HG02571 (cell line): ENCODE data around the gene ZNF221.
"Not testable (repeated sequence)": the region's sequence is repeated elsewhere in the genome, so short reads cannot be mapped to it uniquely, and the experiment has no call there.

ENCODE experiments used
- ATAC-seq: cut with Tn5 transposase; IDR thresholded peaks from one replicate; pipeline ENCODE4 v1.9.1; 2021; ENCODE audit warnings: mild to moderate bottlenecking, moderate library complexity; ENCODE audit not compliant: unreplicated experiment

ZNF221 gene

GRCh38 chr19:43950834-43951645 lies at the start of gene ZNF221:
Gene ZNF221, plus strand, starts transcription at chr19:43951228. Its CDS starts 11,499 bp downstream, at chr19:43962727.
- ATAC-seq = peak; percentile 81

- peak; percentile 83 for ATAC-seq
Measured at GRCh38 chr19:43901395-43902390, 49.3 kb upstream of the ZNF221 start.

GRCh38 chr19:43902399-43902798 lies 48.6 kb upstream of the ZNF221 start:
- ATAC-seq = no peak

- no peak for ATAC-seq
Measured at GRCh38 chr19:43905897-43906296, 45.1 kb upstream of the ZNF221 start.

- ATAC-seq = no peak
Measured at GRCh38 chr19:43906774-43907173, 44.3 kb upstream of the ZNF221 start.

GRCh38 chr19:43908659-43909058 lies 42.4 kb upstream of the ZNF221 start:
- ATAC-seq = no peak

GRCh38 chr19:43910884-43911283 lies 40.1 kb upstream of the ZNF221 start:
- no peak for ATAC-seq

- ATAC-seq = no peak
Measured at GRCh38 chr19:43913383-43913782, 37.6 kb upstream of the ZNF221 start.

GRCh38 chr19:43914051-43914450 lies 37.0 kb upstream of the ZNF221 start:
- ATAC-seq = no peak

GRCh38 chr19:43923875-43924274 lies 27.2 kb upstream of the ZNF221 start:
- ATAC-seq = no peak

GRCh38 chr19:43928820-43929219 lies 22.2 kb upstream of the ZNF221 start:
- ATAC-seq = no peak

GRCh38 chr19:43934055-43934984 lies 16.7 kb upstream of the ZNF221 start:
- no peak for ATAC-seq

GRCh38 chr19:43934985-43935708 lies 15.9 kb upstream of the ZNF221 start, which contains the start of gene ZNF45:
Gene ZNF45, minus strand, starts transcription at chr19:43935282. Its CDS starts 13,097 bp downstream, at chr19:43922185.
- peak; percentile 95 for ATAC-seq

GRCh38 chr19:43936188-43936587 lies 14.8 kb upstream of the ZNF221 start:
- no peak for ATAC-seq

GRCh38 chr19:43939557-43940260 lies 11.3 kb upstream of the ZNF221 start:
- no peak for ATAC-seq

- ATAC-seq = no peak
Measured at GRCh38 chr19:43940719-43941118, 10.3 kb upstream of the ZNF221 start.

GRCh38 chr19:43941209-43941608 lies 9.8 kb upstream of the ZNF221 start:
- ATAC-seq = no peak

GRCh38 chr19:43947412-43947811 lies 3.6 kb upstream of the ZNF221 start:
- not testable (repeated sequence) for ATAC-seq

GRCh38 chr19:43949803-43950202 lies 1.2 kb upstream of the ZNF221 start:
- not testable (repeated sequence) for ATAC-seq
